ENCODE data around the gene SERTM1. TPM values are rescaled to one million over a fixed set of nuclear protein-coding genes. Genes with fewer than 3 reads are reported as not detected.

Gene SERTM1
- polyA plus RNA-seq, 2 donors: not detected

DNA sequence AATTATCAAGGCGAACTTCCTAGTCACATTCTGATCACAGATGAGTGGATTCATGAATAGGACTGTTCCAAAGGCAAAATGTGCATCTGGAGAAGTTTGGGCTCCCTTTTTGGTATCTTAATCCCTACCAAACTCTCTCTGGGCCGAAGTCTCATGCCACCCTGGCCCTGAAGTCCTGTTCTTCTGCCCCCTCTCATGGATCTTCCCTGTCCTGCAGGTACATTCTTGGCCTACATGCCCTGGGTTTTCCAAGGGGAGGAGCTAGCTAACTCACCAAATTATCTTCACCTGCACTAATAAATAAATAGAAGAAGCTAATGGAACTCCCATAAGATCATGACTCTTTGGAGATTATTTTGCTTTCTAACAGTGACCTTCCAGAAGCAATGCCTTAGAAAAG, 50.3 kb downstream of the SERTM1 start:
- 80 to 84% methylated on average over 2 of the region's 2 CpGs for WGBS, 2 donors
- H3K36me3 ChIP-seq (ENCODE audit: control insufficient read depth in 2 of 2, insufficient read depth in 2 of 2, low read length in 1 of 2): no peaks in the 10 kb centered on the region
- H3K27ac ChIP-seq (ENCODE audit: low read depth in 2 of 2, low read length in 1 of 2): no peak overlapping the region
- H3K9me3 ChIP-seq (ENCODE audit: control insufficient read depth in 2 of 2, insufficient read depth in 1 of 2, low read depth in 1 of 2, low read length in 1 of 2): no peaks in the 10 kb centered on the region
- no peak overlapping the region for H3K4me3 ChIP-seq (ENCODE audit: low read depth in 1 of 2, low read length in 2 of 2)
- H3K4me1 ChIP-seq (ENCODE audit: control insufficient read depth in 2 of 2, insufficient read depth in 2 of 2, low read length in 1 of 2): no peaks in the 10 kb centered on the region
- H3K27me3 ChIP-seq (ENCODE audit: control insufficient read depth in 1 of 2, insufficient read depth in 2 of 2, low read length in 2 of 2): no peaks in the 10 kb centered on the region

DNA sequence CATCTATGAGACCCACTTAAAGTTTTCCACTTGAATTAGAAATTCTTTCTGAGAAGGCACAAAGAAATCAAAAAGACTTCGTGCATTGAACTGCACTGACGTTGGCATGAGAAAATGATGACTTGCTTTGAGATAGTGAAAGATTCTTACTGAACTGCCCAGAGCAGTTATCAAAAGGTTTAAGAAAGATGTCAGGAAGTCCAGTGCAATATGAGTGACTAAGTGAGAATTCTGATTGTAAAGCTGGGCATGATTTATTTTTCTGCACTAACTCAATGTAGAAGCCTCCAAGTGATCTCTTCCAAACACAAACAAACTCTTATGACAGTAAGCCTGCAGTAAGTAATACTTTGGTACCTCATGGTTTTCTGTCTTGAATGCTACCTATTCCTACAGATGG, 52.1 kb downstream of the SERTM1 start:
- Histone ChIP-seq H3K4me1 (ENCODE audit: control insufficient read depth in 2 of 2, insufficient read depth in 2 of 2, low read length in 1 of 2) (no peaks in the 10 kb centered on the region), H3K27me3 (ENCODE audit: control insufficient read depth in 1 of 2, insufficient read depth in 2 of 2, low read length in 2 of 2) (no peaks in the 10 kb centered on the region), H3K27ac (ENCODE audit: low read depth in 2 of 2, low read length in 1 of 2) (no peak overlapping the region), H3K9me3 (ENCODE audit: control insufficient read depth in 2 of 2, insufficient read depth in 1 of 2, low read depth in 1 of 2, low read length in 1 of 2) (no peaks in the 10 kb centered on the region), H3K4me3 (ENCODE audit: low read depth in 1 of 2, low read length in 2 of 2) (no peak overlapping the region), H3K36me3 (ENCODE audit: control insufficient read depth in 2 of 2, insufficient read depth in 2 of 2, low read length in 1 of 2) (no peaks in the 10 kb centered on the region)
- WGBS, 2 donors: 89 to 90% methylated on average over 2 of the region's 2 CpGs

DNA sequence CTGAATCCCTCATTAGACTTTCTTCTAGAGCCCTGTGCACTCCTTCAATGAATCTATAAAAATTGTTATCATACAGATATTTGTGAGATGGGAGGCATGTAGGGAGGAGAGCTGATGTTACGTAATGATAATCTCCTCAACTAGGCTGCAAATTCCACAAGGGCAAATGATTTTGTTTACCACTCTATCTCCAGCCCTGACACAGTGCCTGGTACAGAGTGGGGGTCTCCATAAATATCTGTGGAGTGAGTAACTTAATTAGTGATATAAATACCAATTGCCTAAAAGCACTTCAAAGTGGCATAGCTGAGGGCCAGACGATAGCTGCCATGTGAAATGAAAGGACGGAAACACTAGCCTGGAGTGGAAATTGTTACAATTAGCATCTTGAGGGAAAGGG, 54.2 kb downstream of the SERTM1 start:
- 91 to 93% methylated on average over 3 of the region's 3 CpGs for WGBS, 2 donors
- H3K4me1 ChIP-seq (ENCODE audit: control insufficient read depth in 2 of 2, insufficient read depth in 2 of 2, low read length in 1 of 2): no peaks in the 10 kb centered on the region

DNA sequence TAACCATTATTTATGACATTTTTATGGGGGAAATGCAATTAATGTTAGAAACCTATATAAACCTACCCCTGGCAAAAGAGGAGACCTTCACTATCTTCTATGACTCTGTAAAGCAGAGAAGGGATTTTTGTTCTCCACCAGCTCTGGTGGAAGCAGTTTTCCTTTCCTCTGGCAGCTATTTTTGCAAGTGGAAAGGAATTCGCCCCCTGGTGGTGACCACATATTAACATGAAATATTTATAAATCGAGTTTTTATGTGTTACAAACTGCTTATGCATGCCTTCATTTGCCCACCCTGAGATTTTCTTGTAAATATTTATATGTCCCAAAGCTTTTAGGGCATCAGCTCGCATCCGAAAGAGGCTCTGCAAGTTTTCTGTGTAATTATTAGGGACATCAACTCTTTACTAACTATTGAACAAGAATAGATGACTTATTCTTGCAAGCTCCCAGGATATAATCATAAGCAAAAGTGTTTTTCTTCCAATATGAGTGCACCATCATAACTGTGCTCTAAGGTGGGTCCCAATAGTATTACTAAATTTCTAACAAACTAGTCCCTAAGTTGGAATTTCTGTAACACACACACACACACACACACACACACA, 62.4 kb downstream of the SERTM1 start:
- 10 to 11% methylated on average over 4 of the region's 4 CpGs for WGBS, 2 donors
- Histone ChIP-seq H3K9me3 (ENCODE audit: control insufficient read depth in 2 of 2, insufficient read depth in 1 of 2, low read depth in 1 of 2, low read length in 1 of 2) (no peaks in the 10 kb centered on the region), H3K27me3 (ENCODE audit: control insufficient read depth in 1 of 2, insufficient read depth in 2 of 2, low read length in 2 of 2) (no peaks in the 10 kb centered on the region), H3K4me3 (ENCODE audit: low read depth in 1 of 2, low read length in 2 of 2) (no peak overlapping the region), H3K27ac (ENCODE audit: low read depth in 2 of 2, low read length in 1 of 2) (no peak overlapping the region), H3K4me1 (ENCODE audit: control insufficient read depth in 2 of 2, insufficient read depth in 2 of 2, low read length in 1 of 2) (no peaks in the 10 kb centered on the region), H3K36me3 (ENCODE audit: control insufficient read depth in 2 of 2, insufficient read depth in 2 of 2, low read length in 1 of 2) (no peaks in the 10 kb centered on the region)

More for the DNA sequence above, 54.2 kb downstream of the SERTM1 start:
- no peaks in the 10 kb centered on the region for H3K27me3 ChIP-seq (ENCODE audit: control insufficient read depth in 1 of 2, insufficient read depth in 2 of 2, low read length in 2 of 2)
- H3K4me3 ChIP-seq (ENCODE audit: low read depth in 1 of 2, low read length in 2 of 2): no peak overlapping the region
- no peaks in the 10 kb centered on the region for H3K9me3 ChIP-seq (ENCODE audit: control insufficient read depth in 2 of 2, insufficient read depth in 1 of 2, low read depth in 1 of 2, low read length in 1 of 2)
- H3K36me3 ChIP-seq (ENCODE audit: control insufficient read depth in 2 of 2, insufficient read depth in 2 of 2, low read length in 1 of 2): no peaks in the 10 kb centered on the region
- no peak overlapping the region for H3K27ac ChIP-seq (ENCODE audit: low read depth in 2 of 2, low read length in 1 of 2)

DNA sequence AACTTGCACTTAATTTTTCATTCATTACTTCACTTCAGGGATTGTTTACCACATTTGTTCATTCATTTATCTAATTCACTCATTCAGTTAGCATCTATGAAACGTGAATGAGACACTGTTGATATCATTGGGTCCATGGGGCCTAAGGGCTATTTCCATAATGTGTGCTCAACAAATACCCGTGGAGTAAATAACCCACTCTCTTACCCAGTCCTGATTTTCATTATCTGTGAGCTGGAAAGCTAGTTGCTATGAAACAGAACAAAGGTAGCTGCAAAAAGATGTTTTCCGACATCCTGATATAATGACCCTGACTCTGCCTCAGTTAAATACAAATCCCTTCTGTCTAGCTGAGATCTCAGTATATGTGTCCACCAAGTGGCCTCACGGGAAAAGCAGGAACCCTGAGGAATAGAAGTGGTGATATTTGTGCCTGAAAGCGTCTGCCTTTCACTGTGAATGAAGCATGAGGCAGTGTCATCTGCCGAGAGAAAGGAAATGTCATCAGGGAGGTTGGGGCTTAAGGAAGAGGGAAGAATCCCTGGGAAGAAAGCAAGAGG, 63.8 kb downstream of the SERTM1 start:
- no peak overlapping the region for H3K27ac ChIP-seq (ENCODE audit: low read depth in 2 of 2, low read length in 1 of 2)
- H3K4me3 ChIP-seq (ENCODE audit: low read depth in 1 of 2, low read length in 2 of 2): no peak overlapping the region
- H3K9me3 ChIP-seq (ENCODE audit: control insufficient read depth in 2 of 2, insufficient read depth in 1 of 2, low read depth in 1 of 2, low read length in 1 of 2): no peaks in the 10 kb centered on the region
- H3K36me3 ChIP-seq (ENCODE audit: control insufficient read depth in 2 of 2, insufficient read depth in 2 of 2, low read length in 1 of 2): no peaks in the 10 kb centered on the region
- no peaks in the 10 kb centered on the region for H3K4me1 ChIP-seq (ENCODE audit: control insufficient read depth in 2 of 2, insufficient read depth in 2 of 2, low read length in 1 of 2)
- no peaks in the 10 kb centered on the region for H3K27me3 ChIP-seq (ENCODE audit: control insufficient read depth in 1 of 2, insufficient read depth in 2 of 2, low read length in 2 of 2)
- WGBS, 2 donors: 68 to 71% methylated on average over 6 of the region's 6 CpGs

DNA sequence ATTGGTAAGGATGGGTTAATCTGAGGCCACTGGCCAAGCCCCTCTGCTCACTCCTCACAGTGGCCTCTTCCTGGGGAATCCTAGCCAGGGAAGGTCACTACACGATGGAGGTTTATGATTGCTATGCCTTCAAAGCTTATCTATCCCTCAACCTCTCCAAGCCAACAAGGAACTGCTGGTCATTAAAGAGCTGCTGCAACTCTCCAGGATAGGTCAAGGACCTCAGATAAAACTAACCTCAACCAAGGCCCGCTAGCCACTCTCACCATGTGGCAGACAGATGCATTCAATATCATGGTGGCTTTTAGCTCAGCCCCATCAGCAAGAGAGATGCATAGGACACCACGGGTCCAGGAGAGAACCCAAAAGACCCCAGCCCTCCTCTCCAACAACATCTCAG, 71.6 kb downstream of the SERTM1 start:
- H3K27ac ChIP-seq (ENCODE audit: low read depth in 2 of 2, low read length in 1 of 2): no peak overlapping the region
- peaks cover 0 to 2% of the 10 kb centered on the region in 2 donors for H3K27me3 ChIP-seq (ENCODE audit: control insufficient read depth in 1 of 2, insufficient read depth in 2 of 2, low read length in 2 of 2)
- H3K4me3 ChIP-seq (ENCODE audit: low read depth in 1 of 2, low read length in 2 of 2): no peak overlapping the region
- no peaks in the 10 kb centered on the region for H3K9me3 ChIP-seq (ENCODE audit: control insufficient read depth in 2 of 2, insufficient read depth in 1 of 2, low read depth in 1 of 2, low read length in 1 of 2)
- WGBS, 2 donors: 79 to 81% methylated on average over 3 of the region's 3 CpGs
- no peaks in the 10 kb centered on the region for H3K4me1 ChIP-seq (ENCODE audit: control insufficient read depth in 2 of 2, insufficient read depth in 2 of 2, low read length in 1 of 2)
- no peaks in the 10 kb centered on the region for H3K36me3 ChIP-seq (ENCODE audit: control insufficient read depth in 2 of 2, insufficient read depth in 2 of 2, low read length in 1 of 2)

DNA sequence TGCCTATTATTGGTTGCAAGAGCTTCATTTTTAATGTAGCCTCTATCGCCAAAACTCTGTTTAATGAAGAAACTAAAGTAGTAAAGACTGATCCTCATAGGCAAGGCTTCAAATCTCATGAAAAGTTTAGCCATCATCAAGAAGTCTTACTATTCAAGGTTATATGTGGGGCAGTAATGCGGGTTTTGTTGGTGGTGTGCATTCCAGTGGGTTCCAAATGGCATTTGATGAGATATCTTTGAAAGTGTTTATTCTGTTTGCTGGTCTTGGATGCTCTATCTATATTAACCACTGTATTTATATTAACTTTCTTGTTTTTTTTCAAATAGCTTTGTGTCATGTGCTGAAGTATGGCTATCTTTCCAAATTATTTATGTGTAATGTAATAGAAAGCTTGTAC, 72.2 kb downstream of the SERTM1 start:
- H3K27me3 ChIP-seq (ENCODE audit: control insufficient read depth in 1 of 2, insufficient read depth in 2 of 2, low read length in 2 of 2): peaks cover 0 to 2% of the 10 kb centered on the region in 2 donors
- no peaks in the 10 kb centered on the region for H3K4me1 ChIP-seq (ENCODE audit: control insufficient read depth in 2 of 2, insufficient read depth in 2 of 2, low read length in 1 of 2)
- H3K36me3 ChIP-seq (ENCODE audit: control insufficient read depth in 2 of 2, insufficient read depth in 2 of 2, low read length in 1 of 2): no peaks in the 10 kb centered on the region
- no peak overlapping the region for H3K27ac ChIP-seq (ENCODE audit: low read depth in 2 of 2, low read length in 1 of 2)
- WGBS, 2 donors: 93 to 94% methylated on average over 2 of the region's 2 CpGs
- H3K9me3 ChIP-seq (ENCODE audit: control insufficient read depth in 2 of 2, insufficient read depth in 1 of 2, low read depth in 1 of 2, low read length in 1 of 2): no peaks in the 10 kb centered on the region
- no peak overlapping the region for H3K4me3 ChIP-seq (ENCODE audit: low read depth in 1 of 2, low read length in 2 of 2)

Other genes with a start within 250 kb of the SERTM1 start
- gene CCNA1, start 241.5 kb upstream of the SERTM1 start, polyA plus RNA-seq: under 1 TPM; 0.04 to 0.18 TPM
- gene RFXAP, start 145.2 kb downstream of the SERTM1 start, polyA plus RNA-seq: 1 to 10 TPM; 1.4 to 1.6 TPM
- 1 to 10 TPM in 1 of 2 donors, under 1 TPM in 1; 0.51 to 1.2 TPM for gene SMAD9, start 246.2 kb downstream of the SERTM1 start, polyA plus RNA-seq